ENCODE data around the gene KLHL29.

- TF ChIP-seq CTCF (IDR thresholded peaks at IDR 0.05): no peak
- no peak for TF ChIP-seq POLR2A (IDR thresholded peaks at IDR 0.05)
Observed at GRCh38 chr2:23361152-23361551, 23.8 kb upstream of the KLHL29 start.
